B cell (primary cell): ENCODE data around the gene SLC38A5. TPM values are rescaled to one million over a fixed set of nuclear protein-coding genes. Genes with fewer than 3 reads are reported as not detected.

ENCODE experiments used
- ATAC-seq: fragments of 200-7000 bp; cut with Tn5 transposase; one replicate; pipeline ENCODE4 v1.10.0; 2021; ENCODE audit warnings: low read depth, mild to moderate bottlenecking, moderate number of reproducible peaks, moderate library complexity
- CTCF ChIA-PET: fragments of 350-600 bp; sonication (Branson Sonifier 250); formaldehyde crosslinking; loops from one replicate; lab custom pipeline; 2021; ENCODE audit warnings: antibody characterized with exemption, inconsistent platforms; lab: Charles Lee
- POLR2A ChIA-PET: fragments of 350-600 bp; sonication (Branson Sonifier 250); formaldehyde crosslinking; loops from one replicate; lab custom pipeline; 2021; ENCODE audit warnings: antibody characterized with exemption; lab: Charles Lee
- DNase-seq: peaks from one replicate; pipeline ENCODE4 v3.0.0; 2013
- H2AFZ ChIP-seq: 2 replicates; pipeline ENCODE4 v1.6.1; 2012; ENCODE audit warnings: mild to moderate bottlenecking, low read depth, low read length; ENCODE audit not compliant: insufficient read depth, poor library complexity, severe bottlenecking
- H3K27ac ChIP-seq, 2 donors: 1 replicate in 1 of 2; 2 replicates in 1 of 2; pipeline ENCODE4 v1.5.1; 2012 to 2013; ENCODE audit warnings: low read length in 2 of 2, mild to moderate bottlenecking in 2 of 2, moderate library complexity in 1 of 2
- H3K27me3 ChIP-seq, 4 experiments: fragments of 200-600 bp in 1 of 4; sonication (generic) in 1 of 4; replicated peaks in 1 of 4; 1 replicate in 2 of 4; 2 replicates in 2 of 4; pipeline versions ENCODE4 v1.6.1 to v1.7.0; 2013 to 2016; ENCODE audit warnings: low read length in 3 of 4, mild to moderate bottlenecking in 2 of 4, mixed read lengths in 1 of 4, moderate library complexity in 1 of 4; ENCODE audit not compliant: insufficient read depth in 4 of 4, control insufficient read depth in 3 of 4; ENCODE audit errors: control extremely low read depth in 1 of 4
- H3K36me3 ChIP-seq, 2 experiments: replicated peaks in 1 of 2; 1 replicate in 1 of 2; 2 replicates in 1 of 2; pipeline versions ENCODE4 v1.6.1 to v1.7.1; 2013; ENCODE audit warnings: low read length in 1 of 2; ENCODE audit not compliant: insufficient read depth in 2 of 2, control insufficient read depth in 1 of 2; ENCODE audit errors: control extremely low read depth in 1 of 2, extremely low read depth in 1 of 2
- H3K4me1 ChIP-seq, 2 donors: fragments of 200-600 bp in 1 of 2; sonication (generic) in 1 of 2; 1 replicate in 1 of 2; 2 replicates in 1 of 2; pipeline versions ENCODE4 v1.5.1 to v1.6.1; 2013 to 2017; ENCODE audit warnings: low read length in 2 of 2; ENCODE audit not compliant: control insufficient read depth in 2 of 2, insufficient read depth in 2 of 2
- H3K4me2 ChIP-seq: replicated peaks from 2 replicates; pipeline ENCODE3; 2012; ENCODE audit warnings: mild to moderate bottlenecking, low read depth, low read length; ENCODE audit not compliant: poor library complexity, severe bottlenecking
- H3K4me3 ChIP-seq, 5 experiments: fragments of 200-600 bp in 1 of 5; sonication (generic) in 1 of 5; 1 replicate in 3 of 5; 2 replicates in 2 of 5; pipeline versions ENCODE4 v1.5.1 to v1.7.0; 2011 to 2016; ENCODE audit warnings: low read length in 4 of 5, mild to moderate bottlenecking in 4 of 5, low read depth in 2 of 5, control low read depth in 1 of 5, moderate library complexity in 1 of 5; ENCODE audit not compliant: insufficient read depth in 1 of 5; ENCODE audit errors: control extremely low read depth in 1 of 5, extremely low read depth in 1 of 5
- H3K79me2 ChIP-seq: fragments of 200-600 bp; sonication (generic); one replicate; pipeline ENCODE4 v1.6.0; 2016; ENCODE audit warnings: low read length; ENCODE audit not compliant: control insufficient read depth, insufficient read depth
- H3K9ac ChIP-seq: fragments of 200-600 bp; sonication (generic); 2 replicates; pipeline ENCODE4 v1.6.1; 2017; ENCODE audit warnings: mild to moderate bottlenecking, low read length, moderate library complexity
- H3K9me3 ChIP-seq, 3 donors: one replicate each; pipeline versions ENCODE4 v1.6.1 to v1.7.1; 2013; ENCODE audit warnings: low read length in 2 of 3; ENCODE audit not compliant: control insufficient read depth in 2 of 3, insufficient read depth in 1 of 3; ENCODE audit errors: control extremely low read depth in 1 of 3
- H4K20me1 ChIP-seq: 2 replicates; pipeline ENCODE4 v1.6.0; 2012; ENCODE audit warnings: mild to moderate bottlenecking, low read length; ENCODE audit not compliant: insufficient read depth, control insufficient read depth, poor library complexity, severe bottlenecking
- H3K27ac Mint-ChIP-seq: one replicate; pipeline ENCODE4 v1.8.0; 2021; ENCODE audit warnings: mixed read lengths
- H3K27me3 Mint-ChIP-seq: one replicate; pipeline ENCODE4 v1.8.0; 2021; ENCODE audit warnings: mixed read lengths
- H3K4me1 Mint-ChIP-seq: one replicate; pipeline ENCODE4 v1.8.0; 2021; ENCODE audit warnings: mixed read lengths
- H3K4me3 Mint-ChIP-seq: one replicate; pipeline ENCODE4 v1.8.0; 2021; ENCODE audit warnings: mixed read lengths
- H3K9me3 Mint-ChIP-seq: one replicate; pipeline ENCODE4 v1.8.0; 2022; ENCODE audit warnings: mixed read lengths; ENCODE audit not compliant: insufficient read depth
- EZH2 ChIP-seq: IDR thresholded peaks from 2 replicates; pipeline ENCODE4 v1.6.1; 2012; ENCODE audit warnings: borderline replicate concordance, low read depth, mild to moderate bottlenecking, moderate library complexity, low read length; ENCODE audit not compliant: insufficient read depth, poor library complexity, severe bottlenecking
- WGBS: methylation state at CpG from one replicate; pipeline ENCODE4 v1.1.5; 2013; ENCODE audit warnings: missing lambda C conversion rate; ENCODE audit not compliant: insufficient coverage; 5-methylcytosine and 5-hydroxymethylcytosine counted together
- intact Hi-C: fragments of 100-400 bp; cut with micrococcal nuclease; formaldehyde crosslinking; loops from one replicate; pipeline ENCODE4 v1.10.0; 2022
- polyA plus RNA-seq: library from polyadenylated mRNA; depleted of rRNA; stranded (reverse); fragments of >200 nt; gene quantifications from 2 replicates; pipeline ENCODE4 v1.2.3, GENCODE V29; 2012
- total RNA-seq, 2 donors: library from RNA; stranded (reverse); fragments of 120-200 nt in 1 of 2; gene quantifications; 1 replicate in 1 of 2; 2 replicates in 1 of 2; pipeline versions ENCODE4 v1.2.3 to v1.2.4, GENCODE V29; 2013 to 2022
- TF ChIP-seq, protein P1 (sequence below): fragments of 200-600 bp; IDR thresholded peaks from one replicate; pipeline ENCODE4 v1.8.0; 2022; ENCODE audit warnings: antibody characterized with exemption, mild to moderate bottlenecking

The SLC38A5 gene
- total and polyA plus RNA-seq, 2 donors (not counting 1 experiment from before 2014, with no cell fraction given): 14.8 to 21.6 TPM

DNA sequence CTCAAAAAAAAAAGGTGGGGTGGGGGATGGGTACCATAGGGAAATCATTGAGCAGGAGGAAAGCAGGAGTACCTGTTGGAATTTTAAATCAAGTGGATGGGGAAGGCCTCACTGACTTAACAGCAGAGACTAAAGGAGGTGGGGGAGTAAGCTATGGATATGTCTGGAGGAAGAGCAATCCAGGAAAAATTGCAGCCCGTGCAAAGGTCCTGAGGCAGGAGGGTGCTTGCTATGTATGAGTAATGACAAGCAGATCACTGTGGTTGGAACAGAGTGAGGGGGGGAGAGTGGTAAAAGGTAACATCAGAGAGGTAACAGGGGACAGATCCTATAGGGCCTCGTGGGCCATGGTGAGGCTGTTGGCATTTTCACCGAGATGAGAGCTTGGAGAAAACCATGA, 10.1 kb upstream of the SLC38A5 start:
- Histone ChIP-seq H3K27me3 (no peaks in the 10 kb centered on the region), H3K36me3 (peaks cover 0 to 19% of the 10 kb centered on the region in 2 experiments), H3K4me1 (peaks cover 4 to 14% of the 10 kb centered on the region in 2 donors), H3K9ac (no peak overlapping the region), H4K20me1 (no peaks in the 10 kb centered on the region), H3K79me2 (peaks cover 9% of the 10 kb centered on the region), H3K9me3 (no peaks in the 10 kb centered on the region), H3K4me3 (no peak overlapping the region), H3K27ac (no peak overlapping the region), H2AFZ (no peak overlapping the region), H3K4me2 (no peak overlapping the region)
- no peak overlapping the region for H3K27ac Mint-ChIP-seq
- H3K4me3 Mint-ChIP-seq: no peak overlapping the region
- no peaks in the 10 kb centered on the region for H3K9me3 Mint-ChIP-seq
- intact Hi-C loops: no loop called here
- ATAC-seq (no peak), DNase-seq (no peak)
- CTCF ChIA-PET: no interaction called here
- TF ChIP-seq EZH2: no peak
- TF ChIP-seq, protein P1, sequence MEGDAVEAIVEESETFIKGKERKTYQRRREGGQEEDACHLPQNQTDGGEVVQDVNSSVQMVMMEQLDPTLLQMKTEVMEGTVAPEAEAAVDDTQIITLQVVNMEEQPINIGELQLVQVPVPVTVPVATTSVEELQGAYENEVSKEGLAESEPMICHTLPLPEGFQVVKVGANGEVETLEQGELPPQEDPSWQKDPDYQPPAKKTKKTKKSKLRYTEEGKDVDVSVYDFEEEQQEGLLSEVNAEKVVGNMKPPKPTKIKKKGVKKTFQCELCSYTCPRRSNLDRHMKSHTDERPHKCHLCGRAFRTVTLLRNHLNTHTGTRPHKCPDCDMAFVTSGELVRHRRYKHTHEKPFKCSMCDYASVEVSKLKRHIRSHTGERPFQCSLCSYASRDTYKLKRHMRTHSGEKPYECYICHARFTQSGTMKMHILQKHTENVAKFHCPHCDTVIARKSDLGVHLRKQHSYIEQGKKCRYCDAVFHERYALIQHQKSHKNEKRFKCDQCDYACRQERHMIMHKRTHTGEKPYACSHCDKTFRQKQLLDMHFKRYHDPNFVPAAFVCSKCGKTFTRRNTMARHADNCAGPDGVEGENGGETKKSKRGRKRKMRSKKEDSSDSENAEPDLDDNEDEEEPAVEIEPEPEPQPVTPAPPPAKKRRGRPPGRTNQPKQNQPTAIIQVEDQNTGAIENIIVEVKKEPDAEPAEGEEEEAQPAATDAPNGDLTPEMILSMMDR: no peak
- POLR2A ChIA-PET: no interaction called here
- no peaks in the 10 kb centered on the region for H3K27me3 Mint-ChIP-seq
- H3K4me1 Mint-ChIP-seq: peaks cover 24% of the 10 kb centered on the region
- 100% methylated on average over 2 of the region's 3 CpGs for WGBS

DNA sequence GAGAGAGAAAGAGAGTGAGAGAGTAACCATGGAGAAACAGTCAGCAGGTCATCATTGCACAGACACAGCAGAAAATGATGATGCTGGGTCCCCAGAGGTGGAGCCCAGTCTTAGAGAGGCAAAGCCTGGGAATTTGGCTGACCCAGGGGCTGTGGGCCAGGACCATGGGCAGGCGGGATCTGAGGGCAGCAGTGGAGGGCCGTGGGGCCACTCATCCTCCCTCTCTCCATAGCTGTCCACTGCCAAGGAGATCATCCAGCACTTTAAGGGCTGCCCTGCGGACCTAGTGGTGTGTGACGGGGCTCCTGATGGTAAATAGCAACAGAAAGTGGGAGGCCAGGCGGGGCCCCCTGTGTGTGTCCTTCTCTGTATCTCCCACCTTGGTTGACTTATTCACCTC, 8.7 kb upstream of the SLC38A5 start:
- no peak overlapping the region for H3K4me2 ChIP-seq
- H3K4me1 ChIP-seq: peaks cover 4 to 19% of the 10 kb centered on the region in 2 donors
- H3K36me3 ChIP-seq: peaks cover 0 to 19% of the 10 kb centered on the region in 2 experiments
- no peak overlapping the region for H3K9ac ChIP-seq
- TF ChIP-seq, protein P1: no peak
- no peak for TF ChIP-seq EZH2
- Mint-ChIP-seq H3K27me3 (no peaks in the 10 kb centered on the region), H3K4me3 (no peak overlapping the region), H3K9me3 (no peaks in the 10 kb centered on the region), H3K27ac (no peak overlapping the region), H3K4me1 (peaks cover 26% of the 10 kb centered on the region)
- DNase-seq (no peak), ATAC-seq (no peak)
- no peaks in the 10 kb centered on the region for H4K20me1 ChIP-seq
- no peak overlapping the region for H2AFZ ChIP-seq
- H3K27me3 ChIP-seq: no peaks in the 10 kb centered on the region
- intact Hi-C loops: loop anchor here (5.0 kb wide), 3 partner anchors 43 to 323 kb away; partner anchors contain the start of genes EBP and HDAC6
- H3K27ac ChIP-seq: no peak overlapping the region
- ChIA-PET CTCF (no interaction called here), POLR2A (no interaction called here)
- H3K4me3 ChIP-seq: no peak overlapping the region
- H3K9me3 ChIP-seq: no peaks in the 10 kb centered on the region
- WGBS: 100% methylated on average over 1 of the region's 5 CpGs
- H3K79me2 ChIP-seq: peaks cover 9% of the 10 kb centered on the region
